Skeletal muscle satellite cell (primary cell): Measurements from ENCODE around the gene NHERF2.
"Not testable (repeated sequence)": the region's sequence is repeated elsewhere in the genome, so short reads cannot be mapped to it uniquely, and the experiment has no call there.

Experiments used
- H3K27me3 ChIP-seq: 2 replicates; pipeline ENCODE4 v1.7.0; 2013; ENCODE audit warnings: low read length; ENCODE audit not compliant: control insufficient read depth, insufficient read depth
- H3K36me3 ChIP-seq: 2 replicates; pipeline ENCODE4 v1.7.0; 2013; ENCODE audit warnings: mild to moderate bottlenecking, control low read depth, low read length; ENCODE audit not compliant: insufficient read depth
- H3K4me1 ChIP-seq: 2 replicates; pipeline ENCODE4 v1.7.0; 2013; ENCODE audit warnings: low read length; ENCODE audit not compliant: control insufficient read depth, insufficient read depth
- H3K4me2 ChIP-seq: 2 replicates; pipeline ENCODE4 v1.7.0; 2013; ENCODE audit warnings: mild to moderate bottlenecking, low read length
- H3K4me3 ChIP-seq: 2 replicates; pipeline ENCODE4 v1.7.0; 2013; ENCODE audit warnings: low read length
- H3K9ac ChIP-seq: 2 replicates; pipeline ENCODE4 v1.7.0; 2013; ENCODE audit warnings: mild to moderate bottlenecking, low read depth, low read length, moderate library complexity
- H3K9me3 ChIP-seq: replicated peaks from 2 replicates; pipeline ENCODE4 v1.7.0; 2013; ENCODE audit warnings: mild to moderate bottlenecking, control low read depth, low read length

The NHERF2 gene

GRCh38 chr16:2009791-2010510, 16.8 kb upstream of the NHERF2 start, which contains the start of gene ZNF598:
Gene ZNF598, minus strand, starts transcription at chr16:2009821.
- Histone ChIP-seq H3K4me3 (peak within 1 kb of the TSS; percentile 74), H3K36me3 (no peaks in the 10 kb centered on the region), H3K9me3 (no peaks in the 10 kb centered on the region), H3K4me2 (peak within 1 kb of the TSS; percentile 93), H3K27me3 (no peaks in the 10 kb centered on the region), H3K9ac (peak within 1 kb of the TSS; percentile 95), H3K4me1 (peaks cover 47% of the 10 kb centered on the region)

- H3K4me3 ChIP-seq, H3K36me3 ChIP-seq, H3K4me2 ChIP-seq, H3K9ac ChIP-seq, H3K27me3 ChIP-seq, H3K9me3 ChIP-seq: not testable (repeated sequence)
- peaks cover 30% of the 10 kb centered on the region for H3K4me1 ChIP-seq
These were observed 15.0 kb upstream of the NHERF2 start for GRCh38 chr16:2011726-2012125.

GRCh38 chr16:2013527-2013926, 13.2 kb upstream of the NHERF2 start:
- H3K9me3 ChIP-seq, result no peaks in the 10 kb centered on the region
- H3K4me3 ChIP-seq, result no peak overlapping the region
- H3K4me1 ChIP-seq, result peaks cover 11% of the 10 kb centered on the region
- H3K27me3 ChIP-seq, result no peaks in the 10 kb centered on the region
- no peak overlapping the region for H3K9ac ChIP-seq
- no peak overlapping the region for H3K4me2 ChIP-seq
- H3K36me3 ChIP-seq, result no peaks in the 10 kb centered on the region

- no peak overlapping the region for H3K4me2 ChIP-seq
- H3K27me3 ChIP-seq, result peaks cover 2% of the 10 kb centered on the region
- no peaks in the 10 kb centered on the region for H3K36me3 ChIP-seq
- H3K9me3 ChIP-seq, result no peaks in the 10 kb centered on the region
- H3K4me3 ChIP-seq, result no peak overlapping the region
- H3K4me1 ChIP-seq, result peaks cover 15% of the 10 kb centered on the region
- no peak overlapping the region for H3K9ac ChIP-seq
These were observed 11.4 kb upstream of the NHERF2 start for GRCh38 chr16:2015117-2015946.

GRCh38 chr16:2015947-2016208, 10.8 kb upstream of the NHERF2 start:
- Histone ChIP-seq H3K27me3 (peaks cover 3% of the 10 kb centered on the region), H3K4me3 (no peak overlapping the region), H3K9me3 (no peaks in the 10 kb centered on the region), H3K36me3 (no peaks in the 10 kb centered on the region), H3K9ac (no peak overlapping the region), H3K4me1 (peaks cover 15% of the 10 kb centered on the region), H3K4me2 (no peak overlapping the region)

DNA sequence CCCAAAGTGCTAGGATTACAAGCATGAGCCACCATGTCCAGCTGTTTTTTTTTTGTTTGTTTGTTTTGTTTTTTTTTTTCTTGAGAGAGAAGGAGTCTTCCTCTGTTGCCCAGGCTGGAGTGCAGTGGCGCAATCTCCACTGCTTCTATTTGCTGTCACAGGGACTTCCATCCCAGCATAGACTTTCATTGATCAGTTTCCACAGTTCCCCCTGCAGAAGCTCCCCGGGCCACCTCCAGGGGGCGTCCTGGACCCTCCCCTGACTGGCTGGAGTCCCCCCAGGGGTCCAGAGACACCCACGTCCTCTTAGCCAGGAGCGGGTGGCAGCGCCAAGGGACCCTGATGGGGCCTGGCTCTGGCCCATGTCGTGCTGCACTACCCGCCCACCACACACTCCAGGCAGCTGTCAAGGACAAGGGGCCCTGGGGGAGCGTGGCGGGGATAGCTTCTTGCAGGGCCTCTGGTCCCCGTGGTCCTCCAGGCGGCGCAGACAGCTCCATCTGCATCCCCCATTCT, 10.2 kb upstream of the NHERF2 start:
- no peak overlapping the region for H3K9ac ChIP-seq
- no peaks in the 10 kb centered on the region for H3K9me3 ChIP-seq
- H3K27me3 ChIP-seq, result peaks cover 3% of the 10 kb centered on the region
- H3K4me3 ChIP-seq, result no peak overlapping the region
- H3K4me1 ChIP-seq, result peaks cover 15% of the 10 kb centered on the region
- H3K36me3 ChIP-seq, result no peaks in the 10 kb centered on the region
- no peak overlapping the region for H3K4me2 ChIP-seq

DNA sequence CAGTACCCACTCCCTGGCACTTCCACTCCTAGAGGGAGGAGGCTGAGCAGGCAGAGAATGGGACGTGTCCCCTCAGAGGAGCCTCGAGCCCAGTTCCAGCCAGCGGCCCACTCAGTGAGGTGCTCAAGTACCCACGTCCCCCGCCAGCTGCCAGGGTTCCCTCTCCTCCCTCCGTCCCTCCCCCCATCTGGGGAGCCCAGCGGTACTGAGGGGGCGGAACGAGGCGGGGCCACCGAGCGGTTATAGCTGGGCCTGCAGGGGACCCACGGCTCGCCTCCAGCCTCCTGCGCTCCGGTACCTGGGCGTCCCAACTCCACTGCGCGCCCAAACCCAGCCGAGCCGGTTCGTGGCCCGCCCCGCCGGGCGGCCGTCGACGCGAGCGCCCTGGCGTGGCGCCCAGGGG, 7.2 kb upstream of the NHERF2 start, which contains the start of gene NPW:
NPW (plus strand) TSS at position 268 of the 403 bp plus-strand sequence.
- peak within 1 kb of the TSS; percentile 45 for H3K4me3 ChIP-seq
- no peaks in the 10 kb centered on the region for H3K9me3 ChIP-seq
- H3K27me3 ChIP-seq, result peaks cover 3% of the 10 kb centered on the region
- H3K4me1 ChIP-seq, result peaks cover 27% of the 10 kb centered on the region
- peak within 1 kb of the TSS; percentile 73 for H3K4me2 ChIP-seq
- no peak within 1 kb of the TSS for H3K9ac ChIP-seq
- H3K36me3 ChIP-seq, result no peaks in the 10 kb centered on the region

DNA sequence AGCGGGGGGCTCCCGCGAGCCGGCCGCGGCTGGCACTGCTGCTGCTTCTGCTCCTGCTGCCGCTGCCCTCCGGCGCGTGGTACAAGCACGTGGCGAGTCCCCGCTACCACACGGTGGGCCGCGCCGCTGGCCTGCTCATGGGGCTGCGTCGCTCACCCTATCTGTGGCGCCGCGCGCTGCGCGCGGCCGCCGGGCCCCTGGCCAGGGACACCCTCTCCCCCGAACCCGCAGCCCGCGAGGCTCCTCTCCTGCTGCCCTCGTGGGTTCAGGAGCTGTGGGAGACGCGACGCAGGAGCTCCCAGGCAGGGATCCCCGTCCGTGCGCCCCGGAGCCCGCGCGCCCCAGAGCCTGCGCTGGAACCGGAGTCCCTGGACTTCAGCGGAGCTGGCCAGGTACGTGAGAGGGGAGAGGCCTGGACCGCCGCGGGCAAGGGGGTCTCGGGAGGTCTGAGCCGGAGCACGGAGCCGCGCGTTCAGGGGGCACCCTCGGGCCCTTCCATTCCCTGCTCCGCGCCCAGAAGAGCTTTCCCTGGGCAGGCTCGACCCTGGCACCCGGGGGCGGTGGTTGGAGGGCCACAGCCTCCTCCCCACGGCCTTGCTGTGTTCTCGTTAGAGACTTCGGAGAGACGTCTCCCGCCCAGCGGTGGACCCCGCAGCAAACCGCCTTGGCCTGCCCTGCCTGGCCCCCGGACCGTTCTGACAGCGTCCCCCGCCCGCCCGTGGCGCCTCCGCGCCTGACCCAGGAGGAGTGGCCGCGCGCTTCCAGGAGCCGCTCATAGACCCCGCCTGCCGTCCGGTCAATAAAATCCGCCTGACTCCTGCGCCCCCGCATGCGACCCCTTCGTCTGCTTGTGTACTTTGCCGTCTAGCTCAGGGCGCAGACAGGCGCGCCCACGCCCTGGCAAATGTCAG, 6.5 kb upstream of the NHERF2 start:
- Histone ChIP-seq H3K36me3 (no peaks in the 10 kb centered on the region), H3K9ac (no peak overlapping the region), H3K4me2 (peak overlapping the region; percentile 73), H3K4me1 (peaks cover 27% of the 10 kb centered on the region), H3K9me3 (no peaks in the 10 kb centered on the region), H3K27me3 (peaks cover 3% of the 10 kb centered on the region), H3K4me3 (peak overlapping the region; percentile 45)

GRCh38 chr16:2022723-2023091, 4.0 kb upstream of the NHERF2 start:
- Histone ChIP-seq H3K4me1 (peaks cover 37% of the 10 kb centered on the region), H3K9ac (peak overlapping the region; percentile 46), H3K36me3 (no peaks in the 10 kb centered on the region), H3K4me2 (peak overlapping the region; percentile 84), H3K9me3 (no peaks in the 10 kb centered on the region), H3K4me3 (peak overlapping the region; percentile 57), H3K27me3 (peaks cover 3% of the 10 kb centered on the region)

- H3K9ac ChIP-seq, result peak overlapping the region; percentile 46
These were observed 3.3 kb upstream of the NHERF2 start for GRCh38 chr16:2023092-2024031.

More at GRCh38 chr16:2023092-2024031, 3.3 kb upstream of the NHERF2 start:
- Histone ChIP-seq H3K27me3 (peaks cover 3% of the 10 kb centered on the region), H3K9me3 (no peaks in the 10 kb centered on the region), H3K36me3 (no peaks in the 10 kb centered on the region), H3K4me3 (peak overlapping the region; percentile 57), H3K4me1 (peaks cover 37% of the 10 kb centered on the region), H3K4me2 (peak overlapping the region; percentile 84)
